Esophagus muscularis mucosa (tissue), 4 donors: ENCODE results near the gene NFKBIL1.

Experiments used
- CTCF ChIP-seq, 3 experiments: fragments of 200-600 bp in 2 of 3; fragments of 450-650 bp in 1 of 3; sonication (generic) in 2 of 3; IDR thresholded peaks; one replicate each; pipeline ENCODE4 v1.5.1; 2017 to 2019; ENCODE audit warnings: antibody characterized with exemption in 3 of 3, mild to moderate bottlenecking in 2 of 3, moderate library complexity in 1 of 3
- EP300 ChIP-seq: sonication (generic); formaldehyde crosslinking; IDR thresholded peaks from one replicate; pipeline ENCODE4 v1.6.1; 2017; ENCODE audit warnings: antibody characterized with exemption
- POLR2A ChIP-seq: fragments of 450-650 bp; IDR thresholded peaks from one replicate; pipeline ENCODE4 v1.6.1; 2017; ENCODE audit warnings: antibody characterized with exemption, moderate library complexity, mild to moderate bottlenecking, low read depth
- POLR2AphosphoS5 ChIP-seq, 2 donors: sonication (generic); formaldehyde crosslinking; IDR thresholded peaks; one replicate each; pipeline ENCODE4 v1.6.1; 2017; ENCODE audit warnings: antibody characterized with exemption in 2 of 2

- TF ChIP-seq POLR2AphosphoS5 (IDR thresholded peaks at IDR 0.05), result no peak
- no peak for TF ChIP-seq CTCF (IDR thresholded peaks at IDR 0.05)
- TF ChIP-seq POLR2A, result no peak
- TF ChIP-seq EP300, result no peak
Observed at GRCh38 chr6:31586008-31586407, 38.6 kb downstream of the NFKBIL1 start, which contains the start of gene LST1.
